NCI-H510A (cell line): ENCODE results near the gene HTRA1.
A peak's percentile ranks its signal among the peaks of the same experiment; 100 is the strongest.

Experiments used
- DNase-seq: peaks from one replicate; lab custom pipeline; 2025; lab: John Stamatoyannopoulos, UW

HTRA1 gene

GRCh38 chr10:122473116-122473515 lies 11.8 kb downstream of the HTRA1 start:
- DNase-seq = no peak

- no peak for DNase-seq
Observed at GRCh38 chr10:122474131-122474818, 12.9 kb downstream of the HTRA1 start.

GRCh38 chr10:122475100-122475499 lies 13.7 kb downstream of the HTRA1 start:
- no peak for DNase-seq

GRCh38 chr10:122475591-122476332 lies 14.4 kb downstream of the HTRA1 start:
- no peak for DNase-seq

DNA sequence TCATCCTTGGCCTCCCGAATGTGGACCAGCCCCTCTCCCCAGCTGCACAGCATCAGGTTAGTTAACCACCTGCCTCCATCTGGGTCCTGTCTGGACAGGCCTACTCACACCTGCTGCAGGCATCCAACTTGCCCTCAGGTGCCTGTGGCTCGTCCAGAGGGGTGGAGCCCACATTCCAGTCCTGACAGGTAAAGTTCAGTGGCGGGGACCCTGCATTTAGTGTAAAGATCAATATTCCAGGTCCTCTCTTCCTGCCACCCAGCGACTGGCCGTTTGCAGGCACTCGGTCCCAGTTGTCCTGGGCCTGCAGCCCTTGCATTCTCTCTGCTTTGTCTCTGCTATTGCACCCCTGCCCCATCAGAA lies 15.0 kb downstream of the HTRA1 start:
- peak; percentile 85 for DNase-seq

- no peak for DNase-seq
Observed at GRCh38 chr10:122477436-122477835, 16.1 kb downstream of the HTRA1 start.

DNA sequence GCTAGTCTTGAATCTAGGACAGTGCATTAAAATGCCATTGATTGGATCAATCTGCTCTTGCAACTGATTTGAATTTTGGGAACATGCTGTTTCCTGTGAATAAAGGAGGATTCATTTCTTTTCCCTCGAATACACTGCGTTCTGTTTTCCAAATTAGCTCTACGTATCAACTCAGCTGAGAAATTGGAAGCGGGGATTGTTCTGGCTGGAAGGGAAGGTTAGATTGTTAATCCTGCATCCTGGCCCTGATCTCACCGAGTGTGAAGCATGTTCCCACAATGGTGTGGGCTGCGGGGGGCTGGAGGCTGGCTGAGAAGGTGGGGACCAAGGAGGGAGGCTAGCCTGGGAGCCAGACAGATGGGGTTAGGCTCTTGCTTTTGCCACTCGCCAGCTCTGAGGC lies 17.6 kb downstream of the HTRA1 start:
- DNase-seq = no peak

GRCh38 chr10:122480146-122480833 lies 18.9 kb downstream of the HTRA1 start:
- no peak for DNase-seq

DNA sequence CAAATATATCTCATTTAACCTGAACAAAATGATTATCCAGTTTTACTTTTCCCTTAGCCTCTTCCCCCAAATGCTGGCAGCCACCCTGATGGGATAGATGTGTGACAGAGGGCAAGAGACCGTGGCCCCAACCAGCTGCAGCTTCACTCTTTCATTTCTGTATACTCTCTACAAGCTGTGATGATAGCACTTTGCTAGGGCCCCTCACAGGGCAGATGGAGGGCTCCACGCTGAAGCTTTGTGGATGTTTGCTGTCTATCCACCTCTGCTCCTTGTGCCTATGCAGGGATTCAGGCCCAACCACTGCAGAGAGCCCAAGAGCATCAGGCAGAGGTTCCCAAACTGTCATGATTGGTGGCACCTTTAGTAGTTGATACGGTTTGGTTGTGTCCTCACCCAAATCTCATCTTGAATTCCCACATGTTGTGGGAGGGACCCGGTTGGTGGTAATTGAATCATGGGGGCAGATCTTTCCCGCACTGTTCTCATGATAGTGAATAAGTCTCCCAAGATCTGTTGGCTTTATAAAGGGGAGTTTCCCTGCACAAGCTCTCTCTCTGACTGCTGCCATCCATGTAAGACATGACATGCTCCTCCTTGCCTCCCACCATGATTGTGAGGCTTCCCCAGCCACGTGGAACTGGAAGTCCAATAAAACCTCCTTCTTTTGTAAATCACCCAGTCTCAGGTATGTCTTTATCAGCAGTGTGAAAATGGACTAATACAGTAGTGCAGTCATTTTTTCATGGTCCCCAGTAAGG lies 20.1 kb downstream of the HTRA1 start:
- no peak for DNase-seq

GRCh38 chr10:122484276-122485060 lies 23.1 kb downstream of the HTRA1 start:
- DNase-seq = no peak

GRCh38 chr10:122485670-122486069 lies 24.3 kb downstream of the HTRA1 start:
- DNase-seq = no peak

DNA sequence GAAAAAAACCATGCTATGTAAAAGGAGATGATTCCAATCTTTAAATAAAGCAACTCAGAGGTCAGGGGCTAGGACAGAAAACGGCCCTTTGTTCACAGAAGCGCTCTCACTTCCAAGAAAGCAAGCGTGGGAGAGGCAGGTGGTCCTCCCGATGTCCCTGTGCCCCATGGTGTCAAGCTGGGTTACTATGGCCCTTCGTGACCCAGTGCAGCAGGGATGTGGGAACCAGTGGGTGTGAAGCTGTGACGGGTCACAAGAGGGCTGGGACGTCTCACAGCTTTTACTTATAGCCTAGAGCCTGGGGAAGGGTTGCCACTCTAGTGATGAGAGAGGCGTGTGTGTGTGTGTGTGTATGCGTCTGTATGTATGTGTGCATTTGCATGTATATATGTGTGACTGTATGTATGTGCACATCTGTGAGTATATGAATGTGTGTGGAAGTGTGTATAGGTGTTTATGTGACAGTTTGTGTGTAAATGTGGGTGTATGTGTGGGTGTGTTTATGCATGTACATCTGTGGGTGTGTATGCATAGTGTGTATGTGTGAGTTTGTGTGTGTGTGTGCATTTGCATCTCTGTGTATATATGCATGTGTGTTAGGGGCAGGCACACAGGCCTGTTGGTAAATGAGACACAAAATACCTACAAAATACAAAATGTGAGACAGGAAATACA lies 25.2 kb downstream of the HTRA1 start:
- DNase-seq = no peak

DNA sequence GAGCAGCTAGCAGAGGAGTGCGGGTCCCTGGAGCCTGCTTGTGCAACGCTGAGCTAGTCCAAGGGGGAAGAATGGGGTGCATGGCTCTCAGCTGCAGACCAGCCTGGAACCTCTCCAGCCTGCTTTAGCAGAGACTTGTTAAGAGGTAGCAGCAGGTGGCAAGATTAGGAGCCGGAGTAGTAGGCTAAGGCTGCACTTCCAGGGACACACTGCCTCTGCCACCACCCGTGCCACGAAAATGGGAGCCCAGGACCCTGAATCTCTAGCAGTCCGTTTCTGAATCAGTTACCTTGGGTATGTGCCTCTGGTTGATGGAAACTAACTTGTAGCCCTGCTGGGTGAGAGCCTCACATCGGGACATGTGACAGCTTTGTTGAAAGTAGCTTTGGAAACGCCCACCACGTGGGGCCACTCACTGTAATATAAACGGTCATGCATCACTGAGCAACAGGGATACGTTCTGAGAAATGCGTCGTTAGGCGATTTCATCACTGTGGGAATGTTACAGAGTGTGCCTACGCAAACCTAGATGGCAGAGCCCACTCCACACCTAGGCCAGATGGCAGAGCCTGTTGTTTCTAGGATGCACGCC lies 25.9 kb downstream of the HTRA1 start:
- DNase-seq = peak; percentile 81

DNA sequence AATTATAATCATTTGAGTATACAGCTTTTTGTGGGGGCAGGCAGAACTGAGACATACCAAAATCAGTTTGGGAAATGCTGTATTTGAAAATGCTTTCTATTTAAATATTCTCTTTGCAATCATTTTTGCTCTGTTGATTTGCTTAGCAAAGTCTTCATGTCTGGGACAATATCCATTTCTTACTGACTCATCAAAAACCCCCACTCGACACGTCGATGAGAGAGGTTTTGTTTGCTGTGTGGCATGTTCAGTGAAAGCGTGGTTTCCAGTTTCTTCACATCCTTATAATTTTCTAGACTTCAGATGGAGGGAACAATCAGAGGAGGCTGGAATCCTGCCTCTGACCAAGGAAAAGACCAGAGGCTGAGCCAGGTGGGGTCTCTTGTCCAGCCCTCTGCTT lies 28.9 kb downstream of the HTRA1 start:
- no peak for DNase-seq

DNA sequence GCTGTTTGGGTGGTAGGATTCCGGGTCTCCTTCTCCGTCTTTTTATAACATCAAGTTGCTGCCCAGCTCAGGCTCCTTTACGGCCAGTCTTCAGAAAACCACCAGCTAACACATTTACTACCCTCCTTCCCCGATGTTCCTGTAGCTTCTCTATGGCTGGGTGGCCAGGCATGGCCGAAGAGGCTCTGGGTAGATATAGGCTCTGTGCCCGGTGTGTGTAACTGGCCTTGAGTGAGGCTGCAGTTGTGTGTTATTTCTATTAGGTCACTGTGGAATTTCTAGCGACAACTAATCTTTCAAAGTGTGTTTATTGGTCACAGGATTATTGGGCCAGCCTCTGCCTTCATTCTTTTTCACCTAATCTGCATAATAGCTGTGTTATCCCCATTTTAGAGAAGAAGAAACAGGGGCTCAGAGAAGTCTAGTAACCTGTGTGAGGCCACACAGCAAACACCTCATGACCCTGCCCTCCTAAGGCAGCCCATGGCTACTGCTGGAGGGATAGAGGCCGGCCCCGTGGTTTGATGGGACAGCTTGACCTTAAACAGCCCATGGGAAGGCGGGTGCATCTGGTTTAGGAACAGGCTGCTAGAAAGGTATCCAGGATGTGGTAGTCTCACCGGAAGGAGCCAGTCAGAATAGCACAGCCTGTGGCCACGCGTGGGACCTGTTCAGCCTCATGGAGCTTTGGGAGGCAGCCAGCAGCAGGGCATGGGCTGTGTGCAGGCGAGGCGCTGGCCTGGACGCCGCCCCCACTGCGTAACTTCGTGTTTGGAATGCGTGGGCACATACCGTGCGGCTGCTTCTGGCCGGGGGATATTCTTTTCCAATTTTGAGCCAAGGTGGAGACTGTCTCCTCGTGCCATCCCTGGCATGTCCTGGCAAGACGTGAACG lies 29.7 kb downstream of the HTRA1 start:
- DNase-seq = no peak

DNA sequence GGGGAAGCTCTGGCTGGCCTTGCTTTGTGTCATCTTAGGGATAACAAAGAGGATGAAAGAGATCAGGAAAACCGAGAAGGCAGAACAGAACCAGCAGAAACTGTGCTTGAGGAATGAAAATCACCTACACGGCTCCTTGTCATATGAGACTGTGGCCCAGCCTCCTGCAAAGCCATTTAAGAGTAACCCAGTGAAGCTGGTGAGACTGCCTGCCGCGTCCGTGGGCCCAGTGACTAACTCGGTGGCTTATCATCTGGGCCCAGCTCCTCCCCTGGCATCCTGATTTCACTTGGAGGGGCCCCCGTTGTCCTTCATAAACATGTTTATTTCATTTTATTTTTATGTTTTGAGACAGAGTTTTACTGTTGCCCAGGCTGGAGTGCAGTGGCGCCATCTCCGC lies 30.7 kb downstream of the HTRA1 start:
- no peak for DNase-seq

DNA sequence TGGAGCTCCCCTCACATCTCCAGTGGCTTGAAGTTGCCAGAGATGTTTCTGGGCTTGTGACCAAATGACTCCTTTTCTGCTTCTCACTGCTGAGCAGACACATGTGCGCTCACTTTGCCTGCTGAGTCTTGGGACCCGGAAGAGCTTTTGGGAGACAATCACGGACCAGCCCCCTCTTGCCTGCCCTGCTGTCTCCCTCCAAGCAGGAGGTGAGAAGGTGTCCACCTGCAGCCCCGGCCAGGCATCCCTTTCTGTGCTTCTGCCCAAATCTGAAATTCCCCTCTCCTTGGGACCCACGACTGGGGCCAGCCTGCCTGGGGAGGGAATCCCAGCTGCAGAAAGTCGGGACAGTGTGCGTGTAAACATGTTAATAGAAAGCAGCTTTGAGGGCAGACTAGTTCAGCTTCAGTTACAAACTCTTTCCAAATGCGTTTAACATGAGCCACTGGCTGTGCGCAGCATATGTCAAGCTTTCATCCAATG lies 31.7 kb downstream of the HTRA1 start:
- DNase-seq = no peak

- no peak for DNase-seq
Observed at GRCh38 chr10:122493761-122494160, 32.4 kb downstream of the HTRA1 start.

- no peak for DNase-seq
Observed at GRCh38 chr10:122494173-122494820, 32.9 kb downstream of the HTRA1 start.
